IMR-90 (cell line): ENCODE results near the gene QSOX2. TPM values are rescaled to one million over a fixed set of nuclear protein-coding genes. Genes with fewer than 3 reads are reported as not detected.

Experiments
- ATAC-seq: fragments of 200-7000 bp; cut with Tn5 transposase; 2 replicates; pipeline ENCODE4 v1.9.1; 2020; ENCODE audit warnings: low read depth, mild to moderate bottlenecking, moderate library complexity
- BruUV-seq: library from RNA; stranded (reverse); fragments of 400-500 nt; replicated peaks from 2 replicates; lab custom pipeline; 2021; lab: Mats Ljungman, UMichigan
- CTCF ChIA-PET: fragments of 300-600 bp; formaldehyde crosslinking; extraction: SDS; loops from one replicate; lab custom pipeline; 2021; ENCODE audit warnings: antibody characterized with exemption; lab: Yijun Ruan, JAX
- POLR2A ChIA-PET: fragments of 300-600 bp; sonication (Branson Sonifier 250); formaldehyde crosslinking; loops from one replicate; lab custom pipeline; 2022; ENCODE audit warnings: antibody characterized with exemption; ENCODE audit not compliant: unreplicated experiment; lab: Charles Lee
- DNase-seq: peaks from one replicate; pipeline ENCODE4 v3.0.0; 2013
- H2AFZ ChIP-seq: replicated peaks from 2 replicates; pipeline ENCODE3; 2013; ENCODE audit warnings: low read length, mild to moderate bottlenecking; ENCODE audit not compliant: poor library complexity
- H2AK5ac ChIP-seq: 2 replicates; pipeline ENCODE4 v1.6.1; 2013; ENCODE audit warnings: low read depth, low read length, inconsistent platforms
- H2AK9ac ChIP-seq: replicated peaks from 2 replicates; pipeline ENCODE3; 2013; ENCODE audit warnings: mild to moderate bottlenecking, low read depth, low read length, moderate library complexity; ENCODE audit not compliant: poor library complexity
- H2BK120ac ChIP-seq: 2 replicates; pipeline ENCODE4 v1.6.1; 2013; ENCODE audit warnings: low read depth, low read length, inconsistent platforms
- H2BK15ac ChIP-seq: 3 replicates; pipeline ENCODE4 v1.6.1; 2013; ENCODE audit warnings: low read depth, low read length, inconsistent platforms
- H2BK20ac ChIP-seq: 2 replicates; pipeline ENCODE4 v1.6.1; 2013; ENCODE audit warnings: low read depth, mild to moderate bottlenecking, inconsistent platforms, low read length, moderate library complexity
- H2BK5ac ChIP-seq: 2 replicates; pipeline ENCODE4 v1.6.1; 2013; ENCODE audit warnings: mild to moderate bottlenecking, low read depth, low read length, inconsistent platforms; ENCODE audit not compliant: poor library complexity, severe bottlenecking
- H3K14ac ChIP-seq: replicated peaks from 2 replicates; pipeline ENCODE4 v1.6.1; 2013; ENCODE audit warnings: low read depth, low read length, inconsistent platforms
- H3K18ac ChIP-seq: 2 replicates; pipeline ENCODE4 v1.6.1; 2013; ENCODE audit warnings: low read depth, low read length, control low read depth
- H3K23ac ChIP-seq: 2 replicates; pipeline ENCODE4 v1.6.1; 2013; ENCODE audit warnings: low read depth, low read length, inconsistent platforms
- H3K27ac ChIP-seq: 2 replicates; pipeline ENCODE4 v1.5.1; 2013; ENCODE audit warnings: mild to moderate bottlenecking, control low read depth, low read length; ENCODE audit not compliant: insufficient read depth
- H3K27me3 ChIP-seq: 2 replicates; pipeline ENCODE4 v1.6.1; 2013; ENCODE audit warnings: low read length; ENCODE audit not compliant: control insufficient read depth, insufficient read depth
- H3K36me3 ChIP-seq: 2 replicates; pipeline ENCODE4 v1.6.1; 2013; ENCODE audit warnings: low read length, mixed read lengths; ENCODE audit not compliant: control insufficient read depth, insufficient read depth
- H3K4ac ChIP-seq: 2 replicates; pipeline ENCODE4 v1.6.1; 2013; ENCODE audit warnings: low read depth, low read length, inconsistent platforms
- H3K4me1 ChIP-seq: 2 replicates; pipeline ENCODE4 v1.6.1; 2013; ENCODE audit warnings: low read length, mixed read lengths; ENCODE audit not compliant: control insufficient read depth, insufficient read depth
- H3K4me2 ChIP-seq: 2 replicates; pipeline ENCODE4 v1.6.1; 2013; ENCODE audit warnings: low read depth, mild to moderate bottlenecking, control low read depth, low read length, moderate library complexity
- H3K4me3 ChIP-seq: 2 replicates; pipeline ENCODE4 v1.5.1; 2013; ENCODE audit warnings: low read depth, mild to moderate bottlenecking, control low read depth, low read length, moderate library complexity; ENCODE audit not compliant: insufficient read depth
- H3K56ac ChIP-seq: 2 replicates; pipeline ENCODE4 v1.6.1; 2013; ENCODE audit warnings: low read length, inconsistent platforms; ENCODE audit not compliant: insufficient read depth; ENCODE audit errors: extremely low read depth
- H3K79me1 ChIP-seq, 2 experiments: 2 replicates each; pipeline ENCODE4 v1.6.1; 2013; ENCODE audit warnings: low read length in 2 of 2, inconsistent platforms in 1 of 2, low read depth in 1 of 2
- H3K9ac ChIP-seq: 2 replicates; pipeline ENCODE4 v1.6.1; 2013; ENCODE audit warnings: low read depth, low read length, control low read depth
- H3K9me1 ChIP-seq: 2 replicates; pipeline ENCODE4 v1.6.1; 2013; ENCODE audit warnings: low read length, inconsistent platforms; ENCODE audit not compliant: insufficient read depth
- H3K9me3 ChIP-seq: 2 replicates; pipeline ENCODE4 v1.6.1; 2013; ENCODE audit warnings: low read length; ENCODE audit not compliant: control insufficient read depth, insufficient read depth
- H4K20me1 ChIP-seq: 2 replicates; pipeline ENCODE4 v1.6.1; 2013; ENCODE audit warnings: low read length, inconsistent platforms; ENCODE audit not compliant: insufficient read depth
- H4K5ac ChIP-seq: 2 replicates; pipeline ENCODE4 v1.6.1; 2013; ENCODE audit warnings: mild to moderate bottlenecking, low read depth, low read length, control low read depth
- H4K8ac ChIP-seq, 2 experiments: 2 replicates each; pipeline ENCODE4 v1.6.1; 2013; ENCODE audit warnings: low read depth in 2 of 2, low read length in 2 of 2, control low read depth in 1 of 2, inconsistent platforms in 1 of 2
- H4K91ac ChIP-seq: 2 replicates; pipeline ENCODE4 v1.6.1; 2013; ENCODE audit warnings: low read depth, low read length, inconsistent platforms; ENCODE audit not compliant: insufficient read depth
- CEBPB ChIP-seq: IDR thresholded peaks from 2 replicates; pipeline ENCODE4 v1.6.1; 2012; ENCODE audit warnings: low read depth, low read length, improper control_type of control experiment
- CHD1 ChIP-seq: IDR thresholded peaks from 2 replicates; pipeline ENCODE4 v1.6.1; 2012; ENCODE audit warnings: low read depth, low read length, improper control_type of control experiment
- FOS ChIP-seq: fragments of 150-350 bp; IDR thresholded peaks from 2 replicates; pipeline ENCODE4 v1.6.1; 2016; ENCODE audit warnings: low read depth, low read length
- MAFK ChIP-seq: IDR thresholded peaks from 2 replicates; pipeline ENCODE4 v1.6.1; 2012; ENCODE audit warnings: low read depth, low read length, improper control_type of control experiment
- MAZ ChIP-seq: IDR thresholded peaks from 2 replicates; pipeline ENCODE4 v1.6.1; 2012; ENCODE audit warnings: low read depth, mild to moderate bottlenecking, low read length, improper control_type of control experiment, moderate library complexity, borderline replicate concordance
- MXI1 ChIP-seq: IDR thresholded peaks from 2 replicates; pipeline ENCODE4 v1.6.1; 2012; ENCODE audit warnings: low read depth, mild to moderate bottlenecking, low read length, moderate library complexity, borderline replicate concordance
- NFE2L2 ChIP-seq: fragments of 150-350 bp; IDR thresholded peaks from 2 replicates; pipeline ENCODE4 v1.6.1; 2016; ENCODE audit warnings: low read depth, mild to moderate bottlenecking, low read length
- POLR2A ChIP-seq: IDR thresholded peaks from 2 replicates; pipeline ENCODE4 v1.6.1; 2012; ENCODE audit warnings: mild to moderate bottlenecking, low read depth, low read length
- RAD21 ChIP-seq: IDR thresholded peaks from 2 replicates; pipeline ENCODE4 v1.6.1; 2012; ENCODE audit warnings: low read length, improper control_type of control experiment
- RFX5 ChIP-seq: IDR thresholded peaks from 2 replicates; pipeline ENCODE4 v1.8.0; 2012; ENCODE audit warnings: low read depth, mild to moderate bottlenecking, low read length, moderate library complexity
- SMC3 ChIP-seq: fragments of 150-350 bp; IDR thresholded peaks from 2 replicates; pipeline ENCODE4 v1.6.1; 2016; ENCODE audit warnings: low read depth, mild to moderate bottlenecking, antibody characterized with exemption, low read length, moderate library complexity
- WGBS, 2 experiments: methylation state at CpG; one replicate each; pipeline versions ENCODE4 v1.1.5 to v1.1.7; 2013; ENCODE audit warnings: missing lambda C conversion rate in 2 of 2; ENCODE audit not compliant: insufficient read length in 1 of 2; ENCODE audit errors: extremely low coverage in 2 of 2; 5-methylcytosine and 5-hydroxymethylcytosine counted together
- dilution Hi-C: fragments of 300-500 bp; cut with HindIII; formaldehyde crosslinking; loops from one replicate; pipeline ENCODE4 v1.14.3; 2018; ENCODE audit warnings: low sequenced_read_pairs; ENCODE audit not compliant: unreplicated experiment
- in situ Hi-C: fragments of 300-500 bp; cut with MboI; formaldehyde crosslinking; loops from 3 replicates; pipeline ENCODE4 v1.14.3; 2019; ENCODE audit warnings: low sequenced_read_pairs, inconsistent platforms, mixed read lengths
- intact Hi-C: fragments of 100-400 bp; cut with micrococcal nuclease; formaldehyde crosslinking; loops from 2 replicates; pipeline ENCODE4 v1.10.0; 2022
- polyA plus RNA-seq, 3 experiments: library from polyadenylated mRNA; depleted of rRNA; stranded (reverse); fragments of >200 nt; gene quantifications; 2 replicates each; pipeline ENCODE4 v1.2.3, GENCODE V29; 2012; ENCODE audit warnings: low replicate concordance in 1 of 3
- total RNA-seq: library from RNA; depleted of rRNA; stranded (reverse); fragments of >200 nt; gene quantifications from 2 replicates; pipeline ENCODE4 v1.2.3, GENCODE V29; 2012
- TF ChIP-seq, protein P1 (sequence below): fragments of 150-350 bp; IDR thresholded peaks from 2 replicates; pipeline ENCODE4 v1.6.1; 2017; ENCODE audit warnings: mild to moderate bottlenecking, antibody characterized with exemption, low read length, low read depth
- TF ChIP-seq, protein P2 (sequence below): fragments of 150-350 bp; IDR thresholded peaks from 2 replicates; pipeline ENCODE4 v1.6.1; 2016; ENCODE audit warnings: low read depth, mild to moderate bottlenecking, low read length, moderate library complexity, borderline replicate concordance

The QSOX2 gene
- total and polyA plus RNA-seq, 2 of the 4 experiments (the other 2 are of a cell fraction) = 5.9 to 12.9 TPM

DNA sequence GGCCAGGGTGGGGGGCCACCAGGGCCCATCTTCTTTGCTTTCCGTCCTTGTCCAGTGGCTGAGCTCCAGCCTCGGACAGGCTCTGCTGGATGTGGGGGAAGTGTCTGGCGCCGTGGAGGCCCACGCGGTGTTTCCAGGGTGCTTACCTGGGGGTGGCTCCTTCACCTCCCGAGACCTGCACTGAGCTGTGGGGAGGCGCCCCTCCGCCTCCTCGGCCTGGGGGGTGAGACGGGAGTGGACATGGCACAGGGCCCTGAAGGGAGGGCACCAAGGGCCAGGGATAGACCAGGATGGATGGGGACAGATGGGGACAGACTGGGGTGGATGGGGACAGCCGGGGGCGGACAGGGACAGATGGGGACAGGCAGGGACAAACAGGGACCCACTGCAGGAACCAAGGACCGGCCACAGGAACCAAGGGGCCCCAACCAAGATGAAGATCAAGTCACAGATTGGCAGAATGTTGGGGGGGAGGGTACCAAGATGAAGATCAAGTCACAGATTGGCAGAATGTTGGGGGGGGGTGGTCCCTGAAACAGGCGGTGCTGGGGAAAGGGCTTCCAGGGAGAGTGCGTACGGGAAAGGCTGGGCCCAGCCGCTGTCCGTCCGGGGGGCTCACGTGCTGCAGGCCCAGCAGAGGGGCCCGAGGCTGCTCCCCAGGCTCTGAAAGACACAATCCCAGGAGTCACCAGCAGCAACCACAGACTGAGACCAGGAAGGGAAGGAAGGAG lies 13.3 kb upstream of the QSOX2 start:
- Histone ChIP-seq H3K4me2 (no peak overlapping the region), H3K14ac (no peak overlapping the region), H3K36me3 (no peaks in the 10 kb centered on the region), H3K9ac (no peak overlapping the region), H3K27me3 (peaks cover 34% of the 10 kb centered on the region), H3K18ac (no peak overlapping the region), H3K4me3 (no peak overlapping the region), H3K4ac (no peak overlapping the region), H2AK9ac (peak overlapping the region; percentile 26), H2BK15ac (no peak overlapping the region), H4K20me1 (no peaks in the 10 kb centered on the region), H3K56ac (no peak overlapping the region), H3K4me1 (peaks cover 5% of the 10 kb centered on the region), H3K9me1 (no peaks in the 10 kb centered on the region), H3K9me3 (no peaks in the 10 kb centered on the region), H2BK120ac (no peak overlapping the region), H3K79me1 (no peaks in the 10 kb centered on the region), H2BK20ac (no peak overlapping the region), H2BK5ac (no peak overlapping the region), H4K91ac (no peak overlapping the region), H4K8ac (no peak overlapping the region), H3K27ac (no peak overlapping the region), H2AFZ (no peak overlapping the region), H4K5ac (no peak overlapping the region), H3K23ac (no peak overlapping the region), H2AK5ac (no peak overlapping the region)
- no peak for TF ChIP-seq CHD1
- TF ChIP-seq, protein P1, sequence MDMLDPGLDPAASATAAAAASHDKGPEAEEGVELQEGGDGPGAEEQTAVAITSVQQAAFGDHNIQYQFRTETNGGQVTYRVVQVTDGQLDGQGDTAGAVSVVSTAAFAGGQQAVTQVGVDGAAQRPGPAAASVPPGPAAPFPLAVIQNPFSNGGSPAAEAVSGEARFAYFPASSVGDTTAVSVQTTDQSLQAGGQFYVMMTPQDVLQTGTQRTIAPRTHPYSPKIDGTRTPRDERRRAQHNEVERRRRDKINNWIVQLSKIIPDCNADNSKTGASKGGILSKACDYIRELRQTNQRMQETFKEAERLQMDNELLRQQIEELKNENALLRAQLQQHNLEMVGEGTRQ = no peak
- no peak for TF ChIP-seq MAZ
- TF ChIP-seq RFX5 = no peak
- TF ChIP-seq FOS = no peak
- no peak for TF ChIP-seq MAFK
- TF ChIP-seq MXI1 = no peak
- no peak for TF ChIP-seq RAD21
- no peak for TF ChIP-seq POLR2A
- TF ChIP-seq, protein P2, sequence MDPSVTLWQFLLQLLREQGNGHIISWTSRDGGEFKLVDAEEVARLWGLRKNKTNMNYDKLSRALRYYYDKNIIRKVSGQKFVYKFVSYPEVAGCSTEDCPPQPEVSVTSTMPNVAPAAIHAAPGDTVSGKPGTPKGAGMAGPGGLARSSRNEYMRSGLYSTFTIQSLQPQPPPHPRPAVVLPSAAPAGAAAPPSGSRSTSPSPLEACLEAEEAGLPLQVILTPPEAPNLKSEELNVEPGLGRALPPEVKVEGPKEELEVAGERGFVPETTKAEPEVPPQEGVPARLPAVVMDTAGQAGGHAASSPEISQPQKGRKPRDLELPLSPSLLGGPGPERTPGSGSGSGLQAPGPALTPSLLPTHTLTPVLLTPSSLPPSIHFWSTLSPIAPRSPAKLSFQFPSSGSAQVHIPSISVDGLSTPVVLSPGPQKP = no peak
- no peak for TF ChIP-seq CEBPB
- TF ChIP-seq NFE2L2 = no peak
- TF ChIP-seq SMC3 = no peak
- ChIA-PET CTCF (no interaction called here), POLR2A (no interaction called here)
- no peak for ATAC-seq
- intact Hi-C loops (no loop called here), dilution Hi-C loops (no loop called here), in situ Hi-C loops (no loop called here)
- no peak for DNase-seq
- WGBS, 2 experiments = 64% methylated on average over 6 of the region's 22 CpGs; no CpG with 5 or more reads in 1 of the 2 experiments
- no TSS peak for BruUV-seq
